Measurements from ENCODE around the gene EFCC1. TPM values are rescaled to one million over a fixed set of nuclear protein-coding genes. Genes with fewer than 3 reads are reported as not detected.

The EFCC1 gene
- total and polyA plus RNA-seq, 7 donors: 0.46 to 15.0 (median 4.6) TPM

DNA sequence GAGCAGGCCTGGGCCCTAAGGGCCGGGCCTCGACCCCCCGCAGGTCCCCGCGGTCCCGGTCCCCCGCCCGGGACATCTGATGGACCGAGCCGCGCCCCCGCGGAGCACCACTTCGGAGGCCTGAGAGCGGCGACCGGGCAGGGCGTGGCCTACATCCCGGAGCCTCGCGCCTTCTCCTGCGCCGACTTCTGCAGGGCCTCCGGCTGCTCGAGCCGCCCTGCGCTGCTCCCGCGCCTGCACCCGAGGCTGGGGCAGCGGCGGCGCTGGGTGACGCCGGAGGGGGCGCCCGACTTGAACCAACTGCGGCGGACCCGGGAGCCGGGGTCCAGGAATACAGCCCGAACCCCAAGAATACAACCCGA is 44.6 kb downstream of the EFCC1 start:
- WGBS, 2 donors: 4 to 18% methylated on average over 43 of the region's 43 CpGs
- DNase-seq: peak; percentile 65
- Histone ChIP-seq H3K4me1 (peaks cover 0 to 11% (median 9%) of the 10 kb centered on the region in 4 donors), H3K9me3 (no peaks in the 10 kb centered on the region), H3K4me3 (peak overlapping the region in 3 of 4 donors; percentile 22 to 29 (median 24)), H3K36me3 (no peaks in the 10 kb centered on the region), H3K27ac (no peak overlapping the region), H3K27me3 (peaks cover 7 to 33% (median 22%) of the 10 kb centered on the region in 3 donors)
- no peak for TF ChIP-seq POLR2A (IDR thresholded peaks at IDR 0.05)
- no peak for TF ChIP-seq POLR2AphosphoS5 (IDR thresholded peaks at IDR 0.05)
- TF ChIP-seq, protein P1, sequence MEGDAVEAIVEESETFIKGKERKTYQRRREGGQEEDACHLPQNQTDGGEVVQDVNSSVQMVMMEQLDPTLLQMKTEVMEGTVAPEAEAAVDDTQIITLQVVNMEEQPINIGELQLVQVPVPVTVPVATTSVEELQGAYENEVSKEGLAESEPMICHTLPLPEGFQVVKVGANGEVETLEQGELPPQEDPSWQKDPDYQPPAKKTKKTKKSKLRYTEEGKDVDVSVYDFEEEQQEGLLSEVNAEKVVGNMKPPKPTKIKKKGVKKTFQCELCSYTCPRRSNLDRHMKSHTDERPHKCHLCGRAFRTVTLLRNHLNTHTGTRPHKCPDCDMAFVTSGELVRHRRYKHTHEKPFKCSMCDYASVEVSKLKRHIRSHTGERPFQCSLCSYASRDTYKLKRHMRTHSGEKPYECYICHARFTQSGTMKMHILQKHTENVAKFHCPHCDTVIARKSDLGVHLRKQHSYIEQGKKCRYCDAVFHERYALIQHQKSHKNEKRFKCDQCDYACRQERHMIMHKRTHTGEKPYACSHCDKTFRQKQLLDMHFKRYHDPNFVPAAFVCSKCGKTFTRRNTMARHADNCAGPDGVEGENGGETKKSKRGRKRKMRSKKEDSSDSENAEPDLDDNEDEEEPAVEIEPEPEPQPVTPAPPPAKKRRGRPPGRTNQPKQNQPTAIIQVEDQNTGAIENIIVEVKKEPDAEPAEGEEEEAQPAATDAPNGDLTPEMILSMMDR (IDR thresholded peaks at IDR 0.05): no peak
- no peak for TF ChIP-seq EP300 (IDR thresholded peaks at IDR 0.05)
- intact Hi-C loops (cut with DNase I): no loop called here

DNA sequence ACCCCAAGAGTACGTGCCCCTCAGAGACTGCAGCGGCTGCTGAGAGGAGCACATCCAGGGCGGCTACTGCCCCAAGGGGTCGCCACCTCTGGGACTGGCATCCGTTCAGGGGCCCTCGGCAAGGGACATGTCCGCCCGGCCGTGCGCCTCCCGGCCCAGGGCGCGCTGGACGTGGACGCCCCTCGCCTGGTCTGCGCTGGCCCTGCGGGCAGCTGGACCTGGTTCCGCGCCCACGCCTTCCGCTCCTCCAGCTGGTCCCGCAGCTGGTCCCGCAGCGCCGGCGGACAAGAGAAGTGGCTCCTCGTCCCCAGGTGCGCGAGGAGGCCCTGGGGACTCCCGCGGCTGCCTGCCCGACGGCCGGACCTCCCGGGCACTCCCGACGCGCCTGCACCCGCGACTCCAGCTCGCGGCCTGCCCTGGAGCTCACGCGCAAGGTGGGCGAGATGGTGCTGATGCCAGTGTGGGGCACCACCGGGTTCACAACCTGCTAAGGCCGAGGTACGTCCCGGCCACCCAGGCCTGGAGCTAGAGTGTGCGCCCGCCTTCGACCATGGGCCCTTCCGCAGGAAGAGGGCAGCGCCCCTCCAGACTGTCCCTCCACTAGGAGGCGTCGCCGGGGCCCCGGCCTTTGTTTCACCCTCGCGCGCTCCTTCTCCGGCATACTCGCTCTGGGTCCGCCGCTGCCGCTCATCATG is 45.1 kb downstream of the EFCC1 start:
- H3K36me3 ChIP-seq: no peaks in the 10 kb centered on the region
- peak; percentile 56 for DNase-seq
- H3K4me3 ChIP-seq: peak overlapping the region in 3 of 4 donors; percentile 22 to 29 (median 24)
- WGBS, 2 donors: 47 to 83% methylated on average over 67 of the region's 67 CpGs
- H3K9me3 ChIP-seq: no peaks in the 10 kb centered on the region
- intact Hi-C loops (cut with DNase I): no loop called here
- peaks cover 7 to 33% (median 22%) of the 10 kb centered on the region in 3 donors for H3K27me3 ChIP-seq
- no peak for TF ChIP-seq POLR2A (IDR thresholded peaks at IDR 0.05)
- no peak for TF ChIP-seq EP300 (IDR thresholded peaks at IDR 0.05)
- no peak overlapping the region for H3K27ac ChIP-seq
- H3K4me1 ChIP-seq: peaks cover 0 to 11% (median 9%) of the 10 kb centered on the region in 4 donors

DNA sequence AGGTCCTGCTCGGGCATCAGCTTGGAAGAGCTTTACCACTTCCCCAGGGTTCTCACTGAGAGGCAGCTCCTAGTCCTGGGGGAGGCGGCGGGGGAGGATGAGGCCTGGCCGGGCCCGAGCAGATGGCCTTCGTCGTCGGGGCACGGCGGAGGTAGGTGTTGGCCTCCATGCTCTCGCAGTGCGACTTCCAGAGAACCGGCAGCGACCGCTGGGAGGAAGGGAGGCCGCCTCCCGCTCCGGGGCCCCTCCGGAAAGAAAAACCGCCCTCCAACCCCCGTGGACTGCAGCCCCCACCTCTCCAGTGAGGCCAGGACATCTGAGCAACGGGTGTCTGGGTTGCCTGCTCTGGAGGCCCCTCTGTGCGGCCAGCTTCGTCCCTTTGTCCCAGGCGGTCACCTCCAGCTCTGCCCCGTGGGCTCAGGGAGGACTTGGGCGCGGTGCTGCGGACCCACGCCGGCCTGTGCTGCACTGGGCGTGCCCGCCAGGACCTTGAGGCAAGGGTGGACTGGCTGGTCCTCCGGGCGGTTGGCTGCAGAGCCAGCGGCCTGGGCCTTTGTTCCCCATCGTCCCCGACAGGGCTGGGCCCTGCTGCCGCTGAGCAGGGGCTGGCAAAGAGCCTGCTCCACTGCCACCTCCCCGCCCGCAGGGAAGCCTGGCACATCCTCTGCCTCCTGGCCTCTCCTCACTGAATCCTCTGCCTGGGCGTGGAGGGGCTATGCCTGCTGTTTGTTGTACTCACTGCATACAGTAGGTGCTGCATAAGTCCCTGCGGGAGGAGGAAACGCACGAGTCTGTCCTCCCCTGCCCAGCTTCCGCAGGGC is 45.8 kb downstream of the EFCC1 start:
- Histone ChIP-seq H3K27me3 (peaks cover 7 to 33% (median 22%) of the 10 kb centered on the region in 3 donors), H3K4me3 (no peak overlapping the region), H3K36me3 (no peaks in the 10 kb centered on the region), H3K27ac (no peak overlapping the region), H3K4me1 (peaks cover 0 to 13% (median 9%) of the 10 kb centered on the region in 4 donors), H3K9me3 (no peaks in the 10 kb centered on the region)
- intact Hi-C loops (cut with DNase I): no loop called here
- DNase-seq: peak; percentile 61
- 67 to 88% methylated on average over 46 of the region's 46 CpGs for WGBS, 2 donors
- TF ChIP-seq EP300 (IDR thresholded peaks at IDR 0.05): no peak
- no peak for TF ChIP-seq POLR2AphosphoS5 (IDR thresholded peaks at IDR 0.05)
- TF ChIP-seq, protein P1 (IDR thresholded peaks at IDR 0.05): no peak
- TF ChIP-seq POLR2A (IDR thresholded peaks at IDR 0.05): no peak

DNA sequence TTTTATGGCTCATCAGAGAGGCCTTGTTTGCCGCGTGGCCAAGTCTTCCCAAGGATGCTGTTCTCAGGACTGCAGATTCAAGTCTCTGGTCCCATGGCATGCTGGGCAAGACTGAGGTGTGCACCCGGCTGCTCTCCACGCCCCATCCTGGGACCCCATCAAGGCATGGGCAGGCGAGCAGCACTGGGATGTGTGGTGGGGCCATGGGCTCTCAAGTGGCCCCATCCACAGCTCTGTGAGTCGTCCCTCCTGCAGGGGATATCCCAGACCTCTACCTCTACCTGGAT is 46.4 kb downstream of the EFCC1 start:
- DNase-seq: peak; percentile 56

More for the DNA sequence above, 46.4 kb downstream of the EFCC1 start:
- TF ChIP-seq, protein P1 (IDR thresholded peaks at IDR 0.05): no peak
- TF ChIP-seq POLR2AphosphoS5 (IDR thresholded peaks at IDR 0.05): no peak
- TF ChIP-seq EP300 (IDR thresholded peaks at IDR 0.05): no peak
- TF ChIP-seq POLR2A (IDR thresholded peaks at IDR 0.05): no peak
- Histone ChIP-seq H3K27ac (no peak overlapping the region), H3K4me1 (peaks cover 0 to 19% (median 11%) of the 10 kb centered on the region in 4 donors), H3K4me3 (no peak overlapping the region), H3K27me3 (peaks cover 7 to 33% (median 22%) of the 10 kb centered on the region in 3 donors), H3K36me3 (no peaks in the 10 kb centered on the region), H3K9me3 (no peaks in the 10 kb centered on the region)
- intact Hi-C loops (cut with DNase I): no loop called here
- 75 to 96% methylated on average over 6 of the region's 6 CpGs for WGBS, 2 donors

Data from sigmoid colon (tissue), 7 donors.